ENCODE measurements around the gene CD36. TPM values are rescaled to one million over a fixed set of nuclear protein-coding genes. Genes with fewer than 3 reads are reported as not detected.
A peak's percentile ranks its signal among the peaks of the same experiment; 100 is the strongest.

Gene CD36
- total RNA-seq, 1 experiment from 2014 or later, result not detected

DNA sequence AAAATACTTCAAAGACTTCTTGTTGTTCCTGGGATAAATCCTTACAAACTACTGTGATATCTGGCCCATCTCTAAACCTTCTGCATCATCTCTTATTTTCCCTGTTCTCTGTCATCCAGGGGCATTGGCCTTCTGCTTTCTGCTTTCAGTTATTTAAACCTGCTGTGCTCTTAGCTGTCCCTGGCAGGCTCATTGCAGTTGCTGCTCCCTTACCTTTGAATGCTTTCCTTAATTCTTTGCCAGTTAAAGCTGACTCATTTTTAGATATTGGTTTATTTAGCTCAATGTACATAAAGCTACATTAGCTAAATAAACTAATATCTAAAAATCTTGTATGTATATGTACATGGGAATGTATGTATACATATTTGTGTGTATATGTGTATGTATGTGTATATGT, 40.6 kb upstream of the CD36 start:
- Histone ChIP-seq H3K4me1 (ENCODE audit: insufficient read depth, low read length) (0 out of 2 replicates have a peak, but pooled peaks cover 15% of the 10 kb centered on the region), H3K4me2 (ENCODE audit: low read length) (no peak overlapping the region; the same call in 1 of the 2 replicates), H3K9ac (ENCODE audit: low read length) (no peak overlapping the region), H3K27me3 (ENCODE audit: low read length) (no peaks in the 10 kb centered on the region), H3F3A (ENCODE audit: low read length, unreplicated experiment) (peaks cover 4% of the 10 kb centered on the region), H3K27ac (ENCODE audit: low read length) (no peak overlapping the region), H3K79me2 (ENCODE audit: low read length) (no peaks in the 10 kb centered on the region), H3K9me3 (ENCODE audit: low read length) (no peaks in the 10 kb centered on the region), H3K36me3 (ENCODE audit: low read depth, low read length) (no peaks in the 10 kb centered on the region), H2AFZ (ENCODE audit: low read length) (no peak overlapping the region), H3K9me2 (replicated peaks; ENCODE audit: low read length) (no peaks in the 10 kb centered on the region), H3K4me3 (ENCODE audit: low read length) (no peak overlapping the region), H4K20me1 (ENCODE audit: low read length) (no peaks in the 10 kb centered on the region)
- ATAC-seq (peak; percentile 95), DNase-seq (peak; percentile 54)
- intact Hi-C loops (cut with micrococcal nuclease), result loop anchor here (5.0 kb wide), 1 partner anchor 44 kb away; no protein-coding TSS in a partner anchor
- POLR2A ChIA-PET (ENCODE audit: unreplicated experiment), result interaction anchor here (0.6 to 0.7 kb wide), 2 partner anchors 68 to 305 kb away, joined by 3 read pairs; no protein-coding TSS in a partner anchor
- CTCF ChIA-PET, result interaction anchor here (0.5 to 0.6 kb wide), 3 partner anchors 10 to 866 kb away, joined by 3 to 5 read pairs (median 3); no protein-coding TSS in a partner anchor
- TF ChIP-seq EZH2 (IDR thresholded peaks at IDR 0.05; ENCODE audit: low read length, unreplicated experiment), result no peak
- no peak for TF ChIP-seq EZH2phosphoT487 (IDR thresholded peaks at IDR 0.05; ENCODE audit: borderline replicate concordance, low read length)
- TF ChIP-seq, protein P1, sequence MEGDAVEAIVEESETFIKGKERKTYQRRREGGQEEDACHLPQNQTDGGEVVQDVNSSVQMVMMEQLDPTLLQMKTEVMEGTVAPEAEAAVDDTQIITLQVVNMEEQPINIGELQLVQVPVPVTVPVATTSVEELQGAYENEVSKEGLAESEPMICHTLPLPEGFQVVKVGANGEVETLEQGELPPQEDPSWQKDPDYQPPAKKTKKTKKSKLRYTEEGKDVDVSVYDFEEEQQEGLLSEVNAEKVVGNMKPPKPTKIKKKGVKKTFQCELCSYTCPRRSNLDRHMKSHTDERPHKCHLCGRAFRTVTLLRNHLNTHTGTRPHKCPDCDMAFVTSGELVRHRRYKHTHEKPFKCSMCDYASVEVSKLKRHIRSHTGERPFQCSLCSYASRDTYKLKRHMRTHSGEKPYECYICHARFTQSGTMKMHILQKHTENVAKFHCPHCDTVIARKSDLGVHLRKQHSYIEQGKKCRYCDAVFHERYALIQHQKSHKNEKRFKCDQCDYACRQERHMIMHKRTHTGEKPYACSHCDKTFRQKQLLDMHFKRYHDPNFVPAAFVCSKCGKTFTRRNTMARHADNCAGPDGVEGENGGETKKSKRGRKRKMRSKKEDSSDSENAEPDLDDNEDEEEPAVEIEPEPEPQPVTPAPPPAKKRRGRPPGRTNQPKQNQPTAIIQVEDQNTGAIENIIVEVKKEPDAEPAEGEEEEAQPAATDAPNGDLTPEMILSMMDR (conservative IDR thresholded peaks at IDR 0.05; ENCODE audit: low read depth, low read length), result no peak
- no TSS peak for BruUV-seq (replicated peaks)

DNA sequence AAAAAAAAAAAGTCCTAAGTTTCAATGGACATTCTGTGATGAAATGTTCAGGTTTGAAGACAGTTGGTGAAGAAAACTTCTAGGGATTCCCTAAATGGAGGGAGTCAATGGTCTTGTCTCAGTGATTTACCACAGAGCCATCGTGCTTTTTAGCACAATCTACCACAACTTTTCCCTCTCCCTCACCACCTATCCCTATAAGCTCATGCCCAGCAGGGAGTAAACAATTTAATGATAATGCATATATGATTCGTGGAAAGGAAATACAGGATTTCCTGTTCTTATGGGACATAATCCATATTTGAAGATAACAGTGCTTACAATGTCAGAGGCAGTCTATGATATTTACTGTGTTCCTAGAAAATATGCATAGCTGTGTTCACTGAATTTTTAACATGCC, 38.4 kb upstream of the CD36 start:
- POLR2A ChIA-PET (ENCODE audit: unreplicated experiment), result no interaction called here
- intact Hi-C loops (cut with micrococcal nuclease), result no loop called here
- BruUV-seq (replicated peaks), result no TSS peak

DNA sequence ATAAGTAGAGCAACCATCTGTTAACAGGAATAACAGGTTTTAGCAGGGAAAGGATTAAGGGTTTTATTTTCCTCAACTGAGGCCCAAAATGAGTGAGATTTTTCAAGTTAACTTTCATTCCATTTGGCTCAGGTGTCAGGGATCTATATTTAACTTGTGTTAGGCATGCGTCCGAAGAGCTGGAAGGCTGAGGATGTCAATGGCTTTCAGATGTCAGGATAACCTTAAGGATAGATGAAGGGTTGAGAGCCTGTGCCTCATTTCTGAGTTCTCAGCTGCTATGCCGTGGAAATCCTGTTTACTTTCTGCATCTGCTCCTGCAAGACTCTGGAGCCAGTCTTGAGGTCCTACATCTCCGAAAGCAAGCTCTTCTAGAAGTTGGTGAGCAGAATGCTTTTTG, 36.4 kb upstream of the CD36 start:
- ATAC-seq (no peak), DNase-seq (no peak)
- BruUV-seq (replicated peaks), result no TSS peak
- H3K9me3 ChIP-seq (ENCODE audit: low read length), result no peaks in the 10 kb centered on the region
- TF ChIP-seq EZH2 (IDR thresholded peaks at IDR 0.05; ENCODE audit: low read length, unreplicated experiment) (no peak), EZH2phosphoT487 (IDR thresholded peaks at IDR 0.05; ENCODE audit: borderline replicate concordance, low read length) (no peak)
- TF ChIP-seq, protein P1 (conservative IDR thresholded peaks at IDR 0.05; ENCODE audit: low read depth, low read length), result no peak
- intact Hi-C loops (cut with micrococcal nuclease), result no loop called here
- H3K4me3 ChIP-seq (ENCODE audit: low read length), result no peak overlapping the region
- no peak overlapping the region for H2AFZ ChIP-seq (ENCODE audit: low read length)
- H3K9me2 ChIP-seq (replicated peaks; ENCODE audit: low read length), result no peaks in the 10 kb centered on the region
- no peak overlapping the region for H3K9ac ChIP-seq (ENCODE audit: low read length)
- H3K79me2 ChIP-seq (ENCODE audit: low read length), result no peaks in the 10 kb centered on the region
- H3F3A ChIP-seq (ENCODE audit: low read length, unreplicated experiment), result peaks cover 4% of the 10 kb centered on the region
- no peaks in the 10 kb centered on the region for H4K20me1 ChIP-seq (ENCODE audit: low read length)
- H3K4me1 ChIP-seq (ENCODE audit: insufficient read depth, low read length), result 0 out of 2 replicates have a peak, but pooled peaks cover 15% of the 10 kb centered on the region
- no peaks in the 10 kb centered on the region for H3K36me3 ChIP-seq (ENCODE audit: low read depth, low read length)
- H3K27me3 ChIP-seq (ENCODE audit: low read length), result no peaks in the 10 kb centered on the region
- no peak overlapping the region for H3K27ac ChIP-seq (ENCODE audit: low read length)
- POLR2A ChIA-PET (ENCODE audit: unreplicated experiment), result no interaction called here
- CTCF ChIA-PET, result no interaction called here
- no peak overlapping the region for H3K4me2 ChIP-seq (ENCODE audit: low read length)

More for the DNA sequence above, 38.4 kb upstream of the CD36 start:
- Histone ChIP-seq H3K9me2 (replicated peaks; ENCODE audit: low read length) (no peaks in the 10 kb centered on the region), H2AFZ (ENCODE audit: low read length) (no peak overlapping the region; the same call in 1 of the 2 replicates), H3K4me3 (ENCODE audit: low read length) (no peak overlapping the region), H3K9ac (ENCODE audit: low read length) (no peak overlapping the region), H3K9me3 (ENCODE audit: low read length) (no peaks in the 10 kb centered on the region), H3K36me3 (ENCODE audit: low read depth, low read length) (no peaks in the 10 kb centered on the region), H3K4me1 (ENCODE audit: insufficient read depth, low read length) (0 out of 2 replicates have a peak, but pooled peaks cover 15% of the 10 kb centered on the region), H3F3A (ENCODE audit: low read length, unreplicated experiment) (peaks cover 4% of the 10 kb centered on the region), H3K4me2 (ENCODE audit: low read length) (no peak overlapping the region), H3K79me2 (ENCODE audit: low read length) (no peaks in the 10 kb centered on the region), H4K20me1 (ENCODE audit: low read length) (no peaks in the 10 kb centered on the region), H3K27me3 (ENCODE audit: low read length) (no peaks in the 10 kb centered on the region), H3K27ac (ENCODE audit: low read length) (no peak overlapping the region)
- no peak for ATAC-seq
- CTCF ChIA-PET, result no interaction called here
- DNase-seq, result no peak
- TF ChIP-seq EZH2phosphoT487 (IDR thresholded peaks at IDR 0.05; ENCODE audit: borderline replicate concordance, low read length), result no peak
- TF ChIP-seq, protein P1 (conservative IDR thresholded peaks at IDR 0.05; ENCODE audit: low read depth, low read length), result no peak
- TF ChIP-seq EZH2 (IDR thresholded peaks at IDR 0.05; ENCODE audit: low read length, unreplicated experiment), result no peak

Data from PC-3 (cell line).